Choroid plexus epithelial cell (primary cell): Measurements from ENCODE around the gene ATG14.

Source experiments
- DNase-seq: peaks from one replicate; pipeline ENCODE4 v3.0.0-alpha.2; 2010; ENCODE audit warnings: low read depth
- H3K4me3 ChIP-seq: 2 replicates; pipeline ENCODE4 v1.5.1; 2011; ENCODE audit warnings: low read depth, mild to moderate bottlenecking, control low read depth, low read length, moderate library complexity
- TF ChIP-seq, protein P1 (sequence below): conservative IDR thresholded peaks from 2 replicates; pipeline ENCODE4 v1.5.1; 2011; ENCODE audit warnings: low read depth, mild to moderate bottlenecking, control low read depth, inconsistent platforms, low read length, moderate library complexity

ATG14 gene

DNA sequence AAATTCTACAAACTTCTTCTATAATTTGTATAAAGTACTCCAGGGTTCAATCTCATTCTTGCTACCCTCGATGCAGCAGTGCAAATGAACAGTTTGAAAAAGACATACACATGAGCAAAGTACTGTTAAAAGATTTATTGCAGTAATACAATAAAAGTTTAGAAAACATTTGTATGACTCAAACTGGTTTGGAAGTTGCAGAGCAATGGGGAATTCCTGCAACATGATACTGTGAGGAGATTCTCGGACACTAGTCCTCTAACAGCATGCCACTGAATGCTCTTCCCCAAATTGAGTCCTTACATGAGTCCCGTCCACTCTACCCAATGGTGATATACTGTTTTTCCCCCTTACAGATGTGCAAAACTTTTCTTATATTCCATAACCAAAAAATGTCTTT, 45.4 kb downstream of the ATG14 start:
- TF ChIP-seq, protein P1, sequence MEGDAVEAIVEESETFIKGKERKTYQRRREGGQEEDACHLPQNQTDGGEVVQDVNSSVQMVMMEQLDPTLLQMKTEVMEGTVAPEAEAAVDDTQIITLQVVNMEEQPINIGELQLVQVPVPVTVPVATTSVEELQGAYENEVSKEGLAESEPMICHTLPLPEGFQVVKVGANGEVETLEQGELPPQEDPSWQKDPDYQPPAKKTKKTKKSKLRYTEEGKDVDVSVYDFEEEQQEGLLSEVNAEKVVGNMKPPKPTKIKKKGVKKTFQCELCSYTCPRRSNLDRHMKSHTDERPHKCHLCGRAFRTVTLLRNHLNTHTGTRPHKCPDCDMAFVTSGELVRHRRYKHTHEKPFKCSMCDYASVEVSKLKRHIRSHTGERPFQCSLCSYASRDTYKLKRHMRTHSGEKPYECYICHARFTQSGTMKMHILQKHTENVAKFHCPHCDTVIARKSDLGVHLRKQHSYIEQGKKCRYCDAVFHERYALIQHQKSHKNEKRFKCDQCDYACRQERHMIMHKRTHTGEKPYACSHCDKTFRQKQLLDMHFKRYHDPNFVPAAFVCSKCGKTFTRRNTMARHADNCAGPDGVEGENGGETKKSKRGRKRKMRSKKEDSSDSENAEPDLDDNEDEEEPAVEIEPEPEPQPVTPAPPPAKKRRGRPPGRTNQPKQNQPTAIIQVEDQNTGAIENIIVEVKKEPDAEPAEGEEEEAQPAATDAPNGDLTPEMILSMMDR, result no peak
- peak; percentile 69 for DNase-seq
- no peak overlapping the region for H3K4me3 ChIP-seq

DNA sequence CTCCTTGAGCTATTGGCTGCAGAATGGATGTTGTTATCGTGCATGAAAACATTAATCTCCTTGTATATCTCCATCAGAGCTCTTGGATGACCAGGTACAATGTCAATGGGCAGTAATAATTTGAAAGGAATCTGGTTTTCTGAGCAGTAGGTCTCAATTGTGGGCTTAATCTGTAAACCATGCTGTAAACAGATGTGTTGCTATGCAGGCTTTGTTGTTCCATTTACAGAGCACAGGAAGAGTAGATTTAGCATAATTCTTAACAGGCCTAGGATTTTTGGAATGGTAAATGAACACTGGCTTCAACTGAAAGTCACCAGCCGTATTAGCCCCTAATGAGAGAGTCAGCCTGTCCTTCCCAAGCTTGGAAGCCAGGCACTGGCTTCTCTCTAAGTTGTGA, 50.4 kb downstream of the ATG14 start:
- H3K4me3 ChIP-seq, result no peak overlapping the region
- no peak for DNase-seq
- TF ChIP-seq, protein P1, result no peak

DNA sequence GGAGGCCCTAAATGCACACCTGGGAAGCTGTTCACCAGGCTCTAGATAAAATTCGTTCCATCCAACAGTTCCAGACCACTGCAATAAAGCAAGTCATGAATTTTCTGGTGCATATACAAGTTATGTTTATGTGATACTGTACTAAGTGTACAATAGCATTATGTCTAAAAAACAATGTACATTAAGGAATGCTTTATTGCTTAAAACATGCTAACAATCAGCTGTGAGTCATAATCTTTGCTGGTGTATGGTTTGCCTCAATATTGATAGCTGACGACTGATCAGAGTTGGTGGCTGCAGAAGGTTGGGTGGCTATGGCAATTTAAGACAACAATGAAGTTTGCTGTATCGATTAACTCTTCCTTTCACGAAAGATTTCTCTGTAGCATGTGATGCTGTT, 52.3 kb downstream of the ATG14 start:
- TF ChIP-seq, protein P1, result no peak
- no peak for DNase-seq
- H3K4me3 ChIP-seq, result no peak overlapping the region

DNA sequence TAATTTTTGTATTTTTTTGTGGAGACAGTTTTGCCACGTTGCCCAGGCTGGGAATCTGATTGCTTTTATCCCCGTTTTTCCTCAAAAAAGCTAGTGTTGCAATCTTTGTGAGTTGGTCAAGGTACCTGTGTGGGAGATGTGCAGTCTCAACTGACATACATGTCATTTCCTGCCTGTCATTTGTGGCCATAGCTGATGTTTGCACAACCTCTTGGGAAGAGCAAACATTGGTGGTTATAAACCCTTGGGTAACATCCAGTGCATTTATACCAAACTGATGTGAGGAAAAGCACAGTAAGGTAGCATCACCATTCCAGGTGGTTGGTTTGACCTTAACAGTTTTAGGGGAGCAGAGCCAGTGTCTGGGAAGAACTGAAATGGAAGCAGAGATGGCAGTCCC, 54.7 kb downstream of the ATG14 start:
- no peak overlapping the region for H3K4me3 ChIP-seq
- TF ChIP-seq, protein P1, result no peak
- no peak for DNase-seq

DNA sequence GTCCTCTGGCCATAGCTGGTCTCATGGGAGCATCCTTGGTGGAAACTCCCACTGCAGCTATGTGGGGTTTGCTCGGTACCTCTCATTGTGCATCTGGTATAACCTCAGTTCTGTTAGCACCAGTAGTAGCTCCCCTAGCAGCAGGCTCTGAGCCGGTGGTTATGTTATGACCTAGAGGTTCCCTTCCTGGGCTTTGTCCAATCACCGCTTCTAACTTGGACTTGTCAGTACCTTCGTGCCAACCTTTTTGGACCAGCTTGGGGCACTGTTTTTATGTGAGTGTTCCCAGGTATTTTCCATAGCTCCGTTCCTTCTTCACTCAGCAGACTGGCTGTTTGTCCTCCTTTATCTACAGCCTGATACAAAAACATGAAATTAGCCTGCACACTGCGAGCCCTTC, 55.7 kb downstream of the ATG14 start:
- H3K4me3 ChIP-seq, result no peak overlapping the region
- no peak for DNase-seq
- TF ChIP-seq, protein P1, result no peak

DNA sequence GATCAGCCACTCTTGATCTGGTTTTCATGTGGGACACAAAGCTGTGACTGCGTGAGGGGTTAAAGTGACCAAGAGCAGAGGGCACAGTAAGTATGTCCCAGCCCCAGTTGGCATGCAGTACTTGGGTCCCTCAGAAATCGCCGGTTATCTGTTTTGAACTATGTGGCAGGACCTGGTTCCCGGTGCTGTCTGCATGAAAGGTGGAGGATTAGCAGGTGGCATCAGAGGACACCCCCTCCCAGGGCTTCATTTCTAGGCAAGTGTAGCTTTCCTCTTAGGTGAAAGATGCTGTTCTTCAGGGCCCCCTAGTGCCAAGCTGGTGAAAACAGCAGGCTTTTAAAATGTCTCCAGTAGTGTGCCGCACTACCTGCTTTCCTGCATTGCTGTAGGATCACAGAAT, 57.1 kb downstream of the ATG14 start:
- peak; percentile 78 for DNase-seq
- TF ChIP-seq, protein P1, result peak; percentile 87
- no peak overlapping the region for H3K4me3 ChIP-seq

DNA sequence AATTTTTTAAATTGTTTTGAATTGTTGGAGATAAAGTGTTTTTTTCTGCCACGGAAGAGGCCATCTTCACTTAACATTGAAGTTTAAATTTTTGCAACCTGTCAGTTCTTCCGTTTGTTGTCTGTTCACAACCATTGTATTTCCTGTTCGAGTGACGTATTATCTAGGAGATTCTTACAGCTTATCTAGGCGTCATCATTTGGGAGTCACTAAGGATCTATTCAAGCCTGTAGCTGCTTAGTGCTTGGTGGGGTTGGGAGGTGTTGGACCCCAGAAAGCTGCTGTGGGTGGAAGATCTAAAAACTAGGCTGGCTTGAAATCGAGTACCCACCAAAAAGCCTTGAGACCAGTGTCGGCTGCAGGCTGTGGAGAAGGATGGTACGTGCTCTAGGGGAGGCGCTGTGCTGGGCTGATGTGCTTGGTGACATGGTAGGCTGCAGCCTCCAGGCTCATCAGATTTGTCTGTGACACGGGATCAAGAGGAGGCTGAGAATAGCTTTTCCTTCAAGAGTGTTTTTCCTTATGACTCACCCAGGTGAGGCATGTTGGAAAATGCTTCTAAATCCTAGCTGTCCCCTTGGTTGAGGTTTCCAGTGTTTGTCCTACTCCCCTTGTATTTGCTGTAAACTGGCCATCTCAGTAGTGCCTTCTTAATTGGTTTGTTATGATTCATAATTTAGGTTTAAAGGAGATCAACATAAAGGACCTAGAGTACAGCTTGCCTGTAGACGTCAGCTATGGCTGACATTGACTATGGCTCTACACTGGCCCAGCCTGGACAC, 57.8 kb downstream of the ATG14 start:
- no peak overlapping the region for H3K4me3 ChIP-seq
- no peak for DNase-seq
- TF ChIP-seq, protein P1, result peak; percentile 0
